ENCODE data around the gene PPP1R16B.
"Not testable (repeated sequence)": the region's sequence is repeated elsewhere in the genome, so short reads cannot be mapped to it uniquely, and the experiment has no call there.

PPP1R16B gene

GRCh38 chr20:38940644-38941043, 135.1 kb downstream of the PPP1R16B start:
- DNase-seq = no peak

- DNase-seq = no peak
Observed at GRCh38 chr20:38941726-38942389, 136.4 kb downstream of the PPP1R16B start.

- DNase-seq = no peak
Observed at GRCh38 chr20:38945012-38945411, 139.5 kb downstream of the PPP1R16B start.

- DNase-seq = no peak
Observed at GRCh38 chr20:38946836-38947235, 141.3 kb downstream of the PPP1R16B start.

GRCh38 chr20:38947931-38948362, 142.4 kb downstream of the PPP1R16B start:
- no peak for DNase-seq

GRCh38 chr20:38950254-38950653, 144.8 kb downstream of the PPP1R16B start:
- no peak for DNase-seq

- no peak for DNase-seq
Observed at GRCh38 chr20:38951611-38952010, 146.1 kb downstream of the PPP1R16B start.

GRCh38 chr20:38952153-38952552, 146.7 kb downstream of the PPP1R16B start:
- DNase-seq = no peak

- no peak for DNase-seq
Observed at GRCh38 chr20:38953630-38954340, 148.3 kb downstream of the PPP1R16B start.

- DNase-seq = no peak
Observed at GRCh38 chr20:38957235-38957876, 151.9 kb downstream of the PPP1R16B start.

- no peak for DNase-seq
Observed at GRCh38 chr20:38957915-38958485, 152.5 kb downstream of the PPP1R16B start.

- not testable (repeated sequence) for DNase-seq
Observed at GRCh38 chr20:38960187-38960687, 154.7 kb downstream of the PPP1R16B start.

- DNase-seq = no peak
Observed at GRCh38 chr20:38961530-38962043, 156.1 kb downstream of the PPP1R16B start.

GRCh38 chr20:38962044-38962927, 156.8 kb downstream of the PPP1R16B start, which contains the start of gene DHX35:
TSS of gene DHX35 (plus strand) at chr20:38962344. CDS start at chr20:38962368, 24 bp downstream.
- DNase-seq = peak; percentile 99

GRCh38 chr20:38962928-38963401, 157.5 kb downstream of the PPP1R16B start:
- DNase-seq = no peak

- DNase-seq = no peak
Observed at GRCh38 chr20:38963745-38964144, 158.2 kb downstream of the PPP1R16B start.

- no peak for DNase-seq
Observed at GRCh38 chr20:38965264-38965663, 159.8 kb downstream of the PPP1R16B start.

- no peak for DNase-seq
Observed at GRCh38 chr20:38968090-38968489, 162.6 kb downstream of the PPP1R16B start.

- no peak for DNase-seq
Observed at GRCh38 chr20:38969708-38970107, 164.2 kb downstream of the PPP1R16B start.

GRCh38 chr20:38970302-38970701, 164.8 kb downstream of the PPP1R16B start:
- DNase-seq = no peak

Measured in activated effector memory CD4-positive, alpha-beta T cell treated with Interleukin-2 at 50 U/mL for 16 hours (primary cell).